Measurements from ENCODE around the gene OR5B2. TPM values are rescaled to one million over a fixed set of nuclear protein-coding genes. Genes with fewer than 3 reads are reported as not detected.

The OR5B2 gene
- polyA plus RNA-seq, 1 experiment, result not detected

GRCh38 chr11:58392746-58393145 is 35.2 kb downstream of the OR5B2 start:
- no peaks in the 10 kb centered on the region for H3K36me3 ChIP-seq (ENCODE audit: control insufficient read depth, insufficient read depth, low read length)
- ChIA-PET POLR2A (no interaction called here), CTCF (interaction anchor here (1.6 kb wide), 1 partner anchor 131 kb away, joined by 4 read pairs; no protein-coding TSS in a partner anchor)
- no peak overlapping the region for H3K4me3 ChIP-seq (ENCODE audit: low read depth, low read length)
- H3K27me3 ChIP-seq (ENCODE audit: control insufficient read depth, insufficient read depth, low read length), result no peaks in the 10 kb centered on the region
- DNase-seq (ENCODE audit: low read depth), result no peak
- TF ChIP-seq CTCF (IDR thresholded peaks at IDR 0.05; ENCODE audit: insufficient read depth, low read depth, low read length), result no peak

GRCh38 chr11:58391879-58392278 is 36.0 kb downstream of the OR5B2 start:
- TF ChIP-seq CTCF (IDR thresholded peaks at IDR 0.05; ENCODE audit: insufficient read depth, low read depth, low read length), result no peak
- DNase-seq (ENCODE audit: low read depth), result no peak
- Histone ChIP-seq H3K4me3 (ENCODE audit: low read depth, low read length) (no peak overlapping the region), H3K27me3 (ENCODE audit: control insufficient read depth, insufficient read depth, low read length) (no peaks in the 10 kb centered on the region), H3K36me3 (ENCODE audit: control insufficient read depth, insufficient read depth, low read length) (no peaks in the 10 kb centered on the region)
- ChIA-PET POLR2A (no interaction called here), CTCF (interaction anchor here (1.6 kb wide), 1 partner anchor 132 kb away, joined by 4 read pairs; no protein-coding TSS in a partner anchor)

- TF ChIP-seq CTCF (IDR thresholded peaks at IDR 0.05; ENCODE audit: insufficient read depth, low read depth, low read length), result no peak
- H3K27me3 ChIP-seq (ENCODE audit: control insufficient read depth, insufficient read depth, low read length), result no peaks in the 10 kb centered on the region
- CTCF ChIA-PET, result no interaction called here
Measured at GRCh38 chr11:58390551-58391063, 37.3 kb downstream of the OR5B2 start.

More at GRCh38 chr11:58390551-58391063, 37.3 kb downstream of the OR5B2 start:
- DNase-seq (ENCODE audit: low read depth), result no peak
- H3K4me3 ChIP-seq (ENCODE audit: low read depth, low read length), result no peak overlapping the region
- no peaks in the 10 kb centered on the region for H3K36me3 ChIP-seq (ENCODE audit: control insufficient read depth, insufficient read depth, low read length)
- POLR2A ChIA-PET, result no interaction called here

Other genes with a start within 250 kb of the OR5B2 start
- gene OR9Q2, start 239.1 kb downstream of the OR5B2 start, polyA plus RNA-seq (2011; rRNA removed), result not detected in 2 replicates
- gene OR1S2, start 224.0 kb downstream of the OR5B2 start, polyA plus RNA-seq (2011; rRNA removed), result not detected in 2 replicates
- not detected in 2 replicates for gene OR1S1, start 215.4 kb downstream of the OR5B2 start, polyA plus RNA-seq (2011; rRNA removed)
- not detected in 2 replicates for gene OR10Q1, start 199.2 kb downstream of the OR5B2 start, polyA plus RNA-seq (2011; rRNA removed)
- not detected in 2 replicates for gene OR10W1, start 159.9 kb downstream of the OR5B2 start, polyA plus RNA-seq (2011; rRNA removed)
- gene OR5B17, start 69.1 kb downstream of the OR5B2 start, polyA plus RNA-seq (2011; rRNA removed), result not detected in 2 replicates
- not detected in 2 replicates for gene OR5B3, start 21.2 kb downstream of the OR5B2 start, polyA plus RNA-seq (2011; rRNA removed)
- gene OR5B12, start 14.1 kb upstream of the OR5B2 start, polyA plus RNA-seq (2011; rRNA removed), result not detected in 2 replicates
- not detected in 2 replicates for gene OR5B21, start 80.0 kb upstream of the OR5B2 start, polyA plus RNA-seq (2011; rRNA removed)
- 29.2 TPM in 2 replicates for gene LPXN, start 147.7 kb upstream of the OR5B2 start, polyA plus RNA-seq (2011; rRNA removed)
- 18.3 and 33.5 TPM in 2 replicates for gene ZFP91, start 150.9 kb upstream of the OR5B2 start, polyA plus RNA-seq (2011; rRNA removed)
- gene CNTF, start 194.5 kb upstream of the OR5B2 start, polyA plus RNA-seq (2011; rRNA removed), result 0.15 and 0.63 TPM in 2 replicates

Measured in BJ (cell line).